ENCODE measurements around the gene NUTM1. TPM values are rescaled to one million over a fixed set of nuclear protein-coding genes. Genes with fewer than 3 reads are reported as not detected.

Gene NUTM1
- total RNA-seq, 4 donors from 2014 or later = not detected

- TF ChIP-seq CTCF (IDR thresholded peaks at IDR 0.05; ENCODE audit: low read depth) = no peak
Measured at GRCh38 chr15:34366271-34367065, 23.4 kb downstream of the NUTM1 start.

DNA sequence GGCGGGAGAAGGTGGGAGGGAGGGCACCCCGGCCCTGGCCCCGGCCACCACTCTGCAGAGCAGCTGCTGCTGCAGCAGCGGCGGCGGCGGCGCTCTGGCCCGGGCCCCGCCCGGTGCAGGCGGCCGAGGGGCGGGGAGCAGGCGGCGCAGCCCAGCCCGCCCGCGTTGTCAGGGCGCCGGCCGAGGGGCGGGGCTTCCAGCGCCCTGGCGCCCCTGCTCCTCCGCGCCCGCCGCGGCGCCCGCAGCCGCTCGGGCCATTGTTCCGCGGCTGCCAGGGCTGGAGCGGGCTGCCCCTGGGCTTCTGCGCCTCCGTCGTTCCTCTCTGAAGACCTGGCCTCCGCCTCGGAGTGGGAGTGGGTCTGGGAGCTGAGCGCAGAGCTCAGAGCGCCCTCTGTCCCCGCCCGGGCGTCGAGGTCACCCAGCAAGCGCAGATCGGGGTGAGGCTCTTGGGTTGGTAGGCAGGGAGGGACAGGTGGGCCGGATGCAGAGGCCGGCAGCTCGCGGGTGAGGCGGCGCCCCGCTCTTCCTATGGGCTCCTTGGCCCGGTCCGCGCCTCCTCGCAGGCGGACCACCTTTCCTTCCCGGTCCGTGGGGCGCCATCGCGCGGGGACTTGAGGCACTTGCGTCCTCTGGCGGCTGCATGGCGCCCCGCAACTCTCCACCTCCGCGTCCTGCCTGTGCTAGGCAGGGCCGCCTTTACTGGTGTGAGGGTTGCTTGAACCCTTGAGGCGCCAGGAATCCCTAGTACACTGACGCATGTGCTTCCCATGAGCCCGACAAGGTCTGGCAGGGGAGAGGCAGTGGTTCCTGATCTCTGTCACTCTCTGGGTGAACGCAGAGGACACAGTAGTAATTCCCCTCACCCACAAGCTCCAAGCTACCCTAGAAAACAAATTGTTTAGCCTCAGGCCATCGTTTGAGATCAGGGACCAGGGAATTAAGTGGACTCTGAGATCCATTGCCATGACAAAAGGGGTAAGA, 24.3 kb downstream of the NUTM1 start, which contains the start of gene LPCAT4:
Gene LPCAT4 (minus strand): TSS at position 96 of the 981 bp plus-strand sequence. CDS start 96 bp downstream, outside the sequence.
- no peak for TF ChIP-seq CTCF (IDR thresholded peaks at IDR 0.05; ENCODE audit: low read depth)

DNA sequence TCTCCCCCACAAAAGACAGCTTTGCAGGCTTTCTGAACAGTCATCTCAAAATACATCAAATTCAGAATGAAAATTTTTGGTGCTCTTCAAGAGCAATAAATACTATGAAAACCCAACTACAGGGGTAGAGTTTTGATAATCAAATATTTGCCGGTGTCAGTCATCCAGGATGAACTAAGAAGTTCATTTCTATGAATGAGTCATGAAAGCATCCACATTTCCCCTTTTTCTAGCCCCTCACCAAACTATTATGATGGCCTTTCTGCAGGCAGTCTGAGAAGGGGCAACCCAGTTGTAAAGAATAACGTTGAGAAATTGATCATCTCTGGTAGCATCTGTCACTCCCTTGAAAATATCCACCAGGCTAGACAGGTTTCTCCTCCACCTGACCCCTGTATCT, 27.0 kb downstream of the NUTM1 start:
- no peak for TF ChIP-seq CTCF (IDR thresholded peaks at IDR 0.05; ENCODE audit: low read depth)

DNA sequence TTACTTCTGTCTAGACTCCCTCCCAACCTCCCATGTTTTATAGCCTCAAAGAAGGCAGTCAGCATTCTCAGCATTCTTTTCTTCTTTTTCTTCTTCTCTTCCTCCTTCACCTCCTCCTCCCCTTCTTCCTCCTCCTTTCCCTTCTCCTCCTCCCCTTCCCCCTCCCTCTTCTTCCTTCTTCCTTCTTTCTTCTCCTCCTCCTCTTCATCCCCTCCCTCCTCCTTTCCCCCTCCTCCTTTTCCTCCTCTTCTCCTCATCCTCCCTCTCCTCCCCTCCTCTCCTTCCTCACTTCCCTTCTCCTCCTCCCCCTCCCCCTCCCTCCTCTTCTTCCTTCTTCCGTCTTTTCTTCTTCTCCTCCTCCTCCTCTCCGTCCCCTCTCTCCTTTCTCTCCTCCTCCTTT, 27.5 kb downstream of the NUTM1 start:
- TF ChIP-seq CTCF (IDR thresholded peaks at IDR 0.05; ENCODE audit: low read depth) = no peak

GRCh38 chr15:34373951-34374350, 30.8 kb downstream of the NUTM1 start:
- TF ChIP-seq CTCF (IDR thresholded peaks at IDR 0.05; ENCODE audit: low read depth) = no peak

GRCh38 chr15:34374816-34375215, 31.7 kb downstream of the NUTM1 start:
- TF ChIP-seq CTCF (IDR thresholded peaks at IDR 0.05; ENCODE audit: low read depth) = no peak

DNA sequence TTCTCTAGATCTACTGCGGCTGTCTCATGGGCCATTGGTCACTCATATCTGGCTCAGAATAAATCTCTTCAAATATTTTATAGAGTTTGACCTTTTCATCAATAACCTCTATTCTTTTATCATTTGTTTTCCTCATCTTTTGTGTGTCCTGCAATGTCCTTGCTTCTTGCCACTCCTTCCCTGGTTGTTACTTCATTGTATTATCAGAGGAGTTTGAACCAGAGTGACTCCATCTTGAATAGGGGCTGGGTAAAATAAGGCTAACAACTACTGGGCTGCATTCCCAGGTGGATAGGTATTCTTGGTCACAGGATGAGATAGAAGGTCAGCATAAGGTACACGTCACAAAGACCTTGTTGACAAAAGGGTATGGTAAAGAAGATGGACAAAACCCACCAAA, 33.7 kb downstream of the NUTM1 start:
- no peak for TF ChIP-seq CTCF (IDR thresholded peaks at IDR 0.05; ENCODE audit: low read depth)
